Nephron progenitor cell (in vitro differentiated cells): ENCODE measurements around the gene NELFB.
A peak's percentile ranks its signal among the peaks of the same experiment; 100 is the strongest.

Experiments used
- DNase-seq: peaks from one replicate; pipeline ENCODE4 v3.0.0; 2021
- H3K27ac Mint-ChIP-seq: 2 replicates; pipeline ENCODE4 v1.8.0; 2021; ENCODE audit warnings: mild to moderate bottlenecking, moderate library complexity, mixed read lengths
- H3K27me3 Mint-ChIP-seq: 2 replicates; pipeline ENCODE4 v1.8.0; 2021; ENCODE audit warnings: mild to moderate bottlenecking, low read depth, mixed read lengths; ENCODE audit not compliant: poor library complexity
- H3K36me3 Mint-ChIP-seq: 2 replicates; pipeline ENCODE4 v1.8.0; 2021; ENCODE audit warnings: low read depth, mixed read lengths
- H3K4me1 Mint-ChIP-seq: 2 replicates; pipeline ENCODE4 v1.8.0; 2021; ENCODE audit warnings: mixed read lengths
- H3K4me3 Mint-ChIP-seq: 2 replicates; pipeline ENCODE4 v1.8.0; 2021; ENCODE audit warnings: mild to moderate bottlenecking, moderate library complexity, mixed read lengths
- H3K9me3 Mint-ChIP-seq: 2 replicates; pipeline ENCODE4 v1.8.0; 2021; ENCODE audit warnings: mild to moderate bottlenecking, moderate library complexity, mixed read lengths
- TF ChIP-seq, protein P1 (sequence below): fragments of 200-600 bp; sonication (generic); IDR thresholded peaks from 2 replicates; pipeline ENCODE4 v1.5.0; 2021; ENCODE audit warnings: antibody characterized with exemption

The NELFB gene

GRCh38 chr9:137295238-137295811 lies 40.2 kb downstream of the NELFB start:
- DNase-seq = peak; percentile 78
- Mint-ChIP-seq H3K4me1 (peaks cover 33% of the 10 kb centered on the region), H3K27ac (no peak overlapping the region), H3K9me3 (peaks cover 13% of the 10 kb centered on the region), H3K36me3 (no peaks in the 10 kb centered on the region), H3K27me3 (peaks cover 57% of the 10 kb centered on the region), H3K4me3 (no peak overlapping the region)
- TF ChIP-seq, protein P1, sequence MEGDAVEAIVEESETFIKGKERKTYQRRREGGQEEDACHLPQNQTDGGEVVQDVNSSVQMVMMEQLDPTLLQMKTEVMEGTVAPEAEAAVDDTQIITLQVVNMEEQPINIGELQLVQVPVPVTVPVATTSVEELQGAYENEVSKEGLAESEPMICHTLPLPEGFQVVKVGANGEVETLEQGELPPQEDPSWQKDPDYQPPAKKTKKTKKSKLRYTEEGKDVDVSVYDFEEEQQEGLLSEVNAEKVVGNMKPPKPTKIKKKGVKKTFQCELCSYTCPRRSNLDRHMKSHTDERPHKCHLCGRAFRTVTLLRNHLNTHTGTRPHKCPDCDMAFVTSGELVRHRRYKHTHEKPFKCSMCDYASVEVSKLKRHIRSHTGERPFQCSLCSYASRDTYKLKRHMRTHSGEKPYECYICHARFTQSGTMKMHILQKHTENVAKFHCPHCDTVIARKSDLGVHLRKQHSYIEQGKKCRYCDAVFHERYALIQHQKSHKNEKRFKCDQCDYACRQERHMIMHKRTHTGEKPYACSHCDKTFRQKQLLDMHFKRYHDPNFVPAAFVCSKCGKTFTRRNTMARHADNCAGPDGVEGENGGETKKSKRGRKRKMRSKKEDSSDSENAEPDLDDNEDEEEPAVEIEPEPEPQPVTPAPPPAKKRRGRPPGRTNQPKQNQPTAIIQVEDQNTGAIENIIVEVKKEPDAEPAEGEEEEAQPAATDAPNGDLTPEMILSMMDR = no peak

- Mint-ChIP-seq H3K36me3 (no peaks in the 10 kb centered on the region), H3K4me1 (peaks cover 38% of the 10 kb centered on the region), H3K9me3 (peaks cover 13% of the 10 kb centered on the region), H3K27me3 (peaks cover 57% of the 10 kb centered on the region), H3K27ac (no peak overlapping the region), H3K4me3 (peak overlapping the region; percentile 79)
- TF ChIP-seq, protein P1 = no peak
- DNase-seq = peak; percentile 52
Measured at GRCh38 chr9:137295849-137296669, 40.9 kb downstream of the NELFB start.

GRCh38 chr9:137296670-137297664 lies 41.8 kb downstream of the NELFB start:
- Mint-ChIP-seq H3K9me3 (peaks cover 13% of the 10 kb centered on the region), H3K4me3 (peak overlapping the region; percentile 79), H3K36me3 (no peaks in the 10 kb centered on the region), H3K4me1 (peaks cover 38% of the 10 kb centered on the region), H3K27me3 (peaks cover 57% of the 10 kb centered on the region), H3K27ac (no peak overlapping the region)
- TF ChIP-seq, protein P1 = no peak
- DNase-seq = peak; percentile 14

DNA sequence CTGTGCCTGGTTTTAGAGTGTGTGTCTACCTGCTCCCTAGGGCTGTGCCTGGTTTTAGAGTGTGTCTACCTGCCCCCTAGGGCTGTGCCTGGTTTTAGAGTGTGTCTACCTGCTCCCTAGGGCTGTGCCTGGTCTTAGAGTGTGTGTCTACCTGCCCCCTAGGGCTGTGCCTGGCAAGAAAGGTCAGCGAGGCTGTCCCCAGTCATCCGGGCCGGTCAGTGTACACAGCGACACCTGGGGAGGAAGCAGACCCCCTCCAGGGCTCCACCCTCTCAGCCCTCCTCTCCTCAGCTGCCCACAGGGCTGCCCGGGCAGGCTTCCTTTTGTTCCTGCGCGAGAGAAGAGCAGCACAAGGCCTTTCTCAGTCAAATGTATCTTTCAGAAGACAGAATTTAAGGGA lies 42.8 kb downstream of the NELFB start:
- Mint-ChIP-seq H3K27me3 (peaks cover 50% of the 10 kb centered on the region), H3K9me3 (peaks cover 13% of the 10 kb centered on the region), H3K36me3 (no peaks in the 10 kb centered on the region), H3K4me3 (no peak overlapping the region), H3K4me1 (peaks cover 40% of the 10 kb centered on the region), H3K27ac (no peak overlapping the region)
- TF ChIP-seq, protein P1 = no peak
- no peak for DNase-seq

- Mint-ChIP-seq H3K36me3 (no peaks in the 10 kb centered on the region), H3K9me3 (peaks cover 9% of the 10 kb centered on the region), H3K4me3 (peak overlapping the region; percentile 66), H3K27me3 (peaks cover 46% of the 10 kb centered on the region), H3K27ac (no peak overlapping the region), H3K4me1 (peaks cover 40% of the 10 kb centered on the region)
- DNase-seq = peak; percentile 19
- TF ChIP-seq, protein P1 = no peak
Measured at GRCh38 chr9:137298401-137299202, 43.5 kb downstream of the NELFB start.
